HUES64 (cell line): Measurements from ENCODE around the gene RELCH.

Experiments
- H3K27ac ChIP-seq: 2 replicates; pipeline ENCODE4 v1.7.0; 2013; ENCODE audit warnings: low read depth, low read length, inconsistent platforms
- H3K27me3 ChIP-seq: 2 replicates; pipeline ENCODE4 v1.6.1; 2013; ENCODE audit warnings: mild to moderate bottlenecking, low read length; ENCODE audit not compliant: insufficient read depth
- H3K36me3 ChIP-seq: 2 replicates; pipeline ENCODE4 v1.6.1; 2013; ENCODE audit warnings: mild to moderate bottlenecking, low read length; ENCODE audit not compliant: insufficient read depth
- H3K4me1 ChIP-seq: 2 replicates; pipeline ENCODE4 v1.6.1; 2013; ENCODE audit warnings: mild to moderate bottlenecking, low read length, moderate library complexity; ENCODE audit not compliant: insufficient read depth
- H3K4me3 ChIP-seq: 2 replicates; pipeline ENCODE4 v1.5.1; 2013; ENCODE audit warnings: mild to moderate bottlenecking, low read length, moderate library complexity
- H3K9ac ChIP-seq: 2 replicates; pipeline ENCODE4 v1.6.1; 2013; ENCODE audit warnings: mild to moderate bottlenecking, low read depth, low read length
- H3K9me3 ChIP-seq: 2 replicates; pipeline ENCODE4 v1.6.1; 2013; ENCODE audit warnings: low read depth, low read length; ENCODE audit not compliant: insufficient read depth
- WGBS: fragments of 150-250, 120-280 bp; methylation state at CpG from one replicate; pipeline ENCODE4 v1.1.7; 2013; ENCODE audit warnings: missing lambda C conversion rate; 5-methylcytosine and 5-hydroxymethylcytosine counted together

Gene RELCH

DNA sequence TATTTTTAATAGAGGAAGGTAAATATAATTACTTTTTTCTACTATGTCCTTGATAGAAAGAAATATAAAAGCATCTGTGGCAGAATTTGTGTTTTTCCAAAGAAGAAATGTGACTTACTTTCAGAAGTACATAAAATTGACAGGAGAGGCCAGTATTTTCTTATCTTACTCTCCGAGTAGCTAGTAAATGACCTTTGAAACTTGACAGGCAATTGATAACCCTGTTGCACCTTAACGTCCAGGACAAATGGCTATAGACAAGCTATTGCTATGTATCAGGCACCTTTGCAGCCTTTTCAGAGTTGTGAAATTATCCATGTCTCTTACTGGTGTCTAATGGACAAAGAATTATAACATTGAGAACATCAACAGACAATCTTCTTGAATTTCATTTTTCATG is 75.0 kb downstream of the RELCH start:
- no peak overlapping the region for H3K4me3 ChIP-seq
- no peak overlapping the region for H3K9ac ChIP-seq
- H3K36me3 ChIP-seq: peaks cover 94% of the 10 kb centered on the region
- H3K27ac ChIP-seq: no peak overlapping the region
- H3K9me3 ChIP-seq: no peaks in the 10 kb centered on the region
- H3K27me3 ChIP-seq: no peaks in the 10 kb centered on the region
- H3K4me1 ChIP-seq: no peaks in the 10 kb centered on the region
- WGBS: 79% methylated on average over 2 of the region's 2 CpGs

DNA sequence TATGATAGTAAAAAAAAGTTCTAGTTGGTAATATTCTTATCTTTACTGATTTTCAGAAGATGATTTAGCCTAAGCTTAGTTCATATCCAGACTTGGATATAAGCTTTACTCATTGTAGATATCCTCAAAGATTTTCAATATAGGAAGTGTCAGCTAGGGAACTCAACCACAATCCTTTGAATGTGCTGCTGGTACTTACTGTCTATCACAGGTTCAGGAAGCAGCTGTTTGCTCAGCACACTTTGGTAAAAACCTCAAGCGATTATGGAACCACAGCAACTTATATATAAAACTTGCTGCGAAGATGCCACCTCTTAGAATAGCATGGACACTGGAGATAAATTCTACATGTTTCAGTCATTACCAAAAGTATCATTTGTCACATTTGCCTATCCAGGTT is 77.9 kb downstream of the RELCH start:
- H3K4me3 ChIP-seq: no peak overlapping the region
- H3K36me3 ChIP-seq: peaks cover 87% of the 10 kb centered on the region
- no peaks in the 10 kb centered on the region for H3K9me3 ChIP-seq
- 96% methylated on average over 2 of the region's 2 CpGs for WGBS
- H3K4me1 ChIP-seq: no peaks in the 10 kb centered on the region
- no peak overlapping the region for H3K9ac ChIP-seq
- no peak overlapping the region for H3K27ac ChIP-seq
- no peaks in the 10 kb centered on the region for H3K27me3 ChIP-seq

DNA sequence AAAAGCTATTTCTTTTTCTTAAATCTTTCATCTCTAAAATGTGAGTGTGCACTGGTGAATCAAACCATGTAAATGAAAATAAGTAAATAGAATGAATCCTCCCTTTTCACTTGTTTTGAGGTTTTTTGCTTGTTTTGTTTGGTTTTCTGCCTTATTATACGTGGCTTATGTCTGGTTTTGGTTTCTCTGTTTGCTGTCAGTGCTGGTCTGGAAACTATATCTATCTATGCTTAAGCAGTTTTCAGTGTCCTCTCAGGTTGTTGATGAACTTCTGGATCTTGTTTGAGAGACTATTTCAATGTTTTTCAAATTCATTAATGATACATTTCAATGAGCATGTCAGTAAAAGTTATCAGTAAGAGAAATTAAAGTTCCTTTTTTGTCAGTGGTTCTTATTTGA is 90.0 kb downstream of the RELCH start:
- no peak overlapping the region for H3K4me3 ChIP-seq
- 100% methylated on average over 1 of the region's 1 CpG for WGBS
- peaks cover 50% of the 10 kb centered on the region for H3K36me3 ChIP-seq
- no peaks in the 10 kb centered on the region for H3K27me3 ChIP-seq
- no peaks in the 10 kb centered on the region for H3K9me3 ChIP-seq
- no peak overlapping the region for H3K27ac ChIP-seq
- no peak overlapping the region for H3K9ac ChIP-seq
- peaks cover 3% of the 10 kb centered on the region; the same call in 1 of the 2 replicates for H3K4me1 ChIP-seq

DNA sequence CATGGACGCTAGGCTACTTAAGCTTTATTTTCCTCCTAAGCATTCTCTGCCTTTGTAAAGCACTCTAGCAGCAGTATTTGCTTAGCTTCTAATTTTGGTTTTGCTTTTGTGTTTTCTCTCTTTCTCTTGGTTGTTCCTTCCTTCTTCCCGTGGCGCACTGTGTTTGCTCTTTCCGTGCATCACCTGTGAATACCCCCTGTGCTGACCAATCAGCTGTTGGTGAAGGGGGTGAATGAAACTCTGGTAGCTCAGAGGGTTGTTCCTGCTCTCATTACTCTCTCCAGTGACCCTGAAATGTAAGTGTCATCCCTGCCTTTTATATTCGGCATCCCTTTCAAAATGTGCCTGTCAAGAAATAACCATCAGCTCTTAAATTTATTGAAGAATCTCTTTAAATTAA is 92.5 kb downstream of the RELCH start:
- Histone ChIP-seq H3K9me3 (no peaks in the 10 kb centered on the region), H3K36me3 (peaks cover 48% of the 10 kb centered on the region), H3K4me1 (peaks cover 3% of the 10 kb centered on the region; the same call in 1 of the 2 replicates), H3K27me3 (no peaks in the 10 kb centered on the region), H3K27ac (no peak overlapping the region), H3K9ac (no peak overlapping the region), H3K4me3 (no peak overlapping the region)
- WGBS: 95% methylated on average over 5 of the region's 5 CpGs

DNA sequence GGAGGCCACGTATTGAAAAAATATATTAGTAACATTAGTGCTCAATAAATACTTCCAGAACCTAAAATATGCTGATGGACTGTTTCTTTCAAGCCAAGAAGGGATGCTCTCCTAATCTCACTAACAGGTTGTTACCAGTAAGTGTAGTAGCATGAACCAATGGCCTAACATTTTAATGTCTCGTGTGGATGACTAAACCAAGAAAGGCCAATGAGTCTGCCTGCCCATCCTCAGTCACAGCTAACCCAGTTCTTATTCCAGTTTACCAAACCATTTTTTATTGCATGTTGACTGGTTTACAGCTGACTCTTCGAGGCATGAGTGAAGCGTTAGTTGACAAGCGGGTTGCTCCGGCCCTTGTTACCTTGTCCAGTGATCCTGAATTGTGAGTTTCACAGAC is 93.0 kb downstream of the RELCH start:
- Histone ChIP-seq H3K9me3 (no peaks in the 10 kb centered on the region), H3K27ac (no peak overlapping the region), H3K36me3 (peaks cover 46% of the 10 kb centered on the region), H3K4me1 (peaks cover 3% of the 10 kb centered on the region; the same call in 1 of the 2 replicates), H3K9ac (no peak overlapping the region), H3K4me3 (no peak overlapping the region), H3K27me3 (no peaks in the 10 kb centered on the region)
- WGBS: 96% methylated on average over 5 of the region's 6 CpGs

DNA sequence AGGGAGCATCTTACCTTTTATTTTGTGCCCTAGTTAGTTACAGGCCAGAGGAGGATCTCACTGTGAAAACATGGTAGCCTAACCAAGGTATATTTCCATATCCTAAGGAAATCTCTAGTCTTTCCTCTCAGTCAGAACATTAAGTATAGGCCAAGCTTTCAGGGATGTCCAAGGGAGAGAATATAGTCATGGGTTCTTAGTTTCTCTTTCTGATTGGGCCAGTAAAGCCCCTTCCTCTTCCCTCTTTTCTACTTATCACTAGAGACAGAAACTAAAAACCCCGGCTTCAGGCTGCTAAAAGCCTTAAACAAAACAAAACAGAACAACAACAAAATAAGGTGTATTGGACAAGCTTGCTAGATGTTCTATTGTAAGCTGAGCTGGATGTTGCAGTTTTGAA is 93.7 kb downstream of the RELCH start:
- Histone ChIP-seq H3K9me3 (no peaks in the 10 kb centered on the region), H3K4me3 (no peak overlapping the region), H3K27ac (no peak overlapping the region), H3K9ac (no peak overlapping the region), H3K4me1 (peaks cover 3% of the 10 kb centered on the region; the same call in 1 of the 2 replicates), H3K27me3 (no peaks in the 10 kb centered on the region), H3K36me3 (peaks cover 45% of the 10 kb centered on the region)
- WGBS: 91% methylated on average over 1 of the region's 1 CpG

DNA sequence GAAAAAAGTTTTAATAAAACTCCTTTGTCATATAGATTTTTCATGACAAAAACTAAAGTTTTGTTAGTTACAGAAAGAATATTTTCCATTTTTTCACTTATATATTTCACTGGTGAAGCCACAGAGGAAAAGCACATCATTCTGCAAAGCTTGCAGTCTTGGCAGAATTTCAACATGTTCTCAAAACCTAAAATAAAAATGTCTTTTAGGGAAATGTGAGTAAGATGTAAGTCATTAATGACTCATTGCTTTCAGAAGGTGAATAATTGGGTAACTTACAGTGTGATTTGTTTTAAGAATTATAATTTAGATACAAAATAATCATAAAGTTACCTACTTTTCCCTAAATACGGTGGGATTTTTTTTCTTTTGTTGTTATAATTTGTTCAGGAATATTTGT is 94.6 kb downstream of the RELCH start:
- no peak overlapping the region for H3K9ac ChIP-seq
- H3K9me3 ChIP-seq: no peaks in the 10 kb centered on the region
- H3K4me1 ChIP-seq: peaks cover 3% of the 10 kb centered on the region; the same call in 1 of the 2 replicates
- no peak overlapping the region for H3K27ac ChIP-seq
- WGBS: no CpG with 5 or more reads among the region's 1 CpG
- H3K27me3 ChIP-seq: no peaks in the 10 kb centered on the region
- peaks cover 36% of the 10 kb centered on the region for H3K36me3 ChIP-seq
- H3K4me3 ChIP-seq: no peak overlapping the region

DNA sequence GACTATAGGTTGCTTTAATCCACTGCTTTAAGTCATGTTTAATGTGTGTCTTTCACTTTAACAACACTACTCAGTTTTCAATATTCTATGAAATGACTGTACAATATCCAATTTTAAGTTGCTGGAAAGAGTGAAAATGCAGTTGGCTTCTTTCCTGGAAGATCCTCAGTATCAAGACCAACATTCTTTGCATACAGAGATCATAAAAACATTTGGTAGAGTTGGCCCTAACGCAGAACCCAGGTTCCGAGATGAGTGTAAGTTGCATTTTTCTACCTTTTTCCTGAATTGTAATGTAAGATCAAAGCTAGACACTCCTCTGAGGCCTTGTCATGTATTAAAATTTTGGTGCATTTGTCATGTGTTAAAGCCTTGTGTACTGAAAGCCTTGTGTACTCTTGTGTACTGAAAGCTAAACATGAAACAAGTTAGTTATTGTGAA is 95.2 kb downstream of the RELCH start:
- Histone ChIP-seq H3K9ac (no peak overlapping the region), H3K36me3 (peaks cover 34% of the 10 kb centered on the region), H3K27me3 (no peaks in the 10 kb centered on the region), H3K4me3 (no peak overlapping the region), H3K4me1 (peaks cover 3% of the 10 kb centered on the region; the same call in 1 of the 2 replicates), H3K27ac (no peak overlapping the region), H3K9me3 (no peaks in the 10 kb centered on the region)
- 98% methylated on average over 2 of the region's 2 CpGs for WGBS

DNA sequence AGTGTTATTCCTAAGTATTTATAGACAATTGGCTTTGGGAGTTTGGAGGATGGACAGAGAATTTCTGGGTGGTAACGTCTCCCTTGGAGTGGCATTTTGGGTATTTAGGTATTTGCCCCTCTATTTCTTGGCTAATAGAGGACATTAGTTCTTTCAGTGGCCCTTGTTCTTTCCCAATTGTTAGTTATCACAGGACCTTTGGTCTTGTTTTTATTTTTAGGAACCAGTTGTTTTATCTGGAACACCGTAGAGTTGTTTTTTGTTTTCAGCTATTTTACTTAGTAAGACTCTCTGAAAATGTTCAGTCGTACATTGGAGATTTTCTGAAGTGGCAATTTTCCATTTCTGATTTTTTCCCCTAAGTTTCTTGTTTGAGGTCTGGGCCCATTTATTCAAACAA is 97.6 kb downstream of the RELCH start:
- Histone ChIP-seq H3K27ac (no peak overlapping the region), H3K9ac (no peak overlapping the region), H3K9me3 (no peaks in the 10 kb centered on the region), H3K4me3 (no peak overlapping the region), H3K27me3 (no peaks in the 10 kb centered on the region), H3K36me3 (peaks cover 44% of the 10 kb centered on the region), H3K4me1 (no peaks in the 10 kb centered on the region)
- WGBS: 98% methylated on average over 3 of the region's 3 CpGs

DNA sequence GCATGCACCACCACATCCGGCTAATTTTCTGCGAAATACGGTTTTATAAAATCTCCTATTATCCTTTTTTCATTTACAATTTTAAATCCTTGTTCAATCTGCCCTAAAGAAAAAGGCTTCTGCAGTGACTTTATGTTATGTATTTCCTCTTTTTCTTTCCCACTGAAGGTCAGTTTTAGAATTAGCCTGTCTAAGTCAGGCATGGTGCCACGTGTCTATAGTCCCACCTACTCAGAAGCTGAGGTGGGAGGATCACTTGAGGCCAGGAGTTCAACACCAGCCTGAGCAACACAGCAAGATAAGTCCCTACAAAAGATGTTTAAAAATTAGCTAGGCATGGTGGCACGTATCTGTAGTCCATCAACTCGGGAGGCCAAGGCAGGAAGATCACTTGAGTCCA is 98.2 kb downstream of the RELCH start:
- no peak overlapping the region for H3K27ac ChIP-seq
- no peaks in the 10 kb centered on the region for H3K4me1 ChIP-seq
- H3K9me3 ChIP-seq: no peaks in the 10 kb centered on the region
- peaks cover 48% of the 10 kb centered on the region for H3K36me3 ChIP-seq
- no peaks in the 10 kb centered on the region for H3K27me3 ChIP-seq
- 92% methylated on average over 6 of the region's 6 CpGs for WGBS
- H3K9ac ChIP-seq: no peak overlapping the region
- H3K4me3 ChIP-seq: no peak overlapping the region

DNA sequence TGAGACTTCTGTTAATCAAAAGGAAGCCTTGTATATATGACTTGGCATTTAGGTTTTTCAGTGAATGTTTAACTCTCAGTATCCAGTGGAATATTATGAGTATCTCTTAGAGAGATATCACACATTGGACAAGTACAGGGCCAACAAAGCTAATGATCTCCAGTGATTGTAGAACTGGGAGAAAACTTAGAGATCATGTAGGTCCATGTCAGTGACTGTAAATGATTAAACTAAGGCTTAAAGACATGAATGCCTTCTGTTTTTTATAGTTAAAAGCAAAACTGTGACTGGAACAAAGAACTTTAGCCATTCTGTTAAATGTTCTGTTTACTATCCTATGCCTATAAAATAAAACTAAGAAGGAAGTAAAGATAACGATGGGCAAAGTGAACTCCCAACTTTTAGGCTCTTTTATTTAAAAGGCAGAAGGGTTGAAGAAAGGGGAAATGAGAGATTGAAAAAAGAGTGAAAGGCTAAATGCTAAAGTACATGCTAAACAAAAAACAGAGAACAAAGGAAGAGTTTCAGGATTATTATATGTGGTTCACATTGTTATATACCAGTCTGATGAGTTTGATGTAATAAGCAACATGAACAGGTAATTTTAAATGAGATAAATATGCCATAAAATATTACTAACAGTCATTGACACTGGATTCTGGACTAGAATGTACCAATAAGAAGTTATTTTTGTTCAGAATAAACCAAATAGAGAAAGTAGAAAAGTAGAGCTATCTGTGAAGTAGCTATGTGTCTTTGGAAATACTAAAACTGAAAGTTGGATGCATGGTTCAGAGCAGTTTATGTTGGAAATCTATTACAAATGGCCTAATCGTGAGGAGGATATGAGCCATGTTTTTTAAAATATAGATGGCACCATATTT is 101.0 kb downstream of the RELCH start:
- Histone ChIP-seq H3K27me3 (no peaks in the 10 kb centered on the region), H3K27ac (no peak overlapping the region), H3K9ac (no peak overlapping the region), H3K4me1 (no peaks in the 10 kb centered on the region), H3K4me3 (no peak overlapping the region), H3K36me3 (peaks cover 54% of the 10 kb centered on the region), H3K9me3 (no peaks in the 10 kb centered on the region)
- 81% methylated on average over 2 of the region's 2 CpGs for WGBS
